GM12892 (cell line): ENCODE measurements around the gene AQP4.

Experiments used
- POLR2A ChIP-seq: IDR thresholded peaks from 2 replicates; pipeline ENCODE4 v1.6.1; 2011; ENCODE audit warnings: low read depth, low read length, control low read depth
- POLR2AphosphoS5 ChIP-seq: IDR thresholded peaks from 2 replicates; pipeline ENCODE4 v1.6.1; 2011; ENCODE audit warnings: low read depth, low read length, control low read depth

- TF ChIP-seq POLR2AphosphoS5 (no peak), POLR2A (no peak)
Measured at GRCh38 chr18:26827581-26827980, 37.9 kb downstream of the AQP4 start.
